GM21526 (cell line): ENCODE data around the gene WRAP73.

Experiments used
- ATAC-seq: cut with Tn5 transposase; IDR thresholded peaks from one replicate; pipeline ENCODE4 v1.9.1; 2021; ENCODE audit warnings: moderate library complexity; ENCODE audit not compliant: unreplicated experiment, low FRiP score

Gene WRAP73

GRCh38 chr1:3681898-3682806 lies 32.2 kb upstream of the WRAP73 start:
- ATAC-seq = no peak

GRCh38 chr1:3681231-3681897 lies 31.5 kb upstream of the WRAP73 start:
- no peak for ATAC-seq

GRCh38 chr1:3680488-3681230 lies 30.8 kb upstream of the WRAP73 start:
- ATAC-seq = no peak

- no peak for ATAC-seq
Measured at GRCh38 chr1:3679799-3680453, 30.0 kb upstream of the WRAP73 start.

GRCh38 chr1:3679098-3679555 lies 29.2 kb upstream of the WRAP73 start:
- ATAC-seq = no peak

- no peak for ATAC-seq
Measured at GRCh38 chr1:3678361-3679097, 28.6 kb upstream of the WRAP73 start.

- peak; percentile 2 for ATAC-seq
Measured at GRCh38 chr1:3677484-3677883, 27.6 kb upstream of the WRAP73 start.

GRCh38 chr1:3676581-3677470 lies 26.9 kb upstream of the WRAP73 start:
- ATAC-seq = peak; percentile 48

GRCh38 chr1:3675436-3675835 lies 25.5 kb upstream of the WRAP73 start:
- ATAC-seq = no peak

- no peak for ATAC-seq
Measured at GRCh38 chr1:3674100-3675094, 24.5 kb upstream of the WRAP73 start.

- no peak for ATAC-seq
Measured at GRCh38 chr1:3673381-3674099, 23.6 kb upstream of the WRAP73 start.

- no peak for ATAC-seq
Measured at GRCh38 chr1:3672971-3673361, 23.1 kb upstream of the WRAP73 start.

GRCh38 chr1:3672231-3672970 lies 22.5 kb upstream of the WRAP73 start:
- ATAC-seq = no peak

GRCh38 chr1:3671371-3672180 lies 21.7 kb upstream of the WRAP73 start:
- no peak for ATAC-seq

- ATAC-seq = no peak
Measured at GRCh38 chr1:3670823-3671265, 20.9 kb upstream of the WRAP73 start.
